HEK293T (cell line): Measurements from ENCODE around the gene PHACTR3.

ENCODE experiments used
- ELF4 ChIP-seq: fragments of 450-650 bp; IDR thresholded peaks from 2 replicates; pipeline ENCODE4 v1.6.1; 2017; ENCODE audit warnings: antibody characterized with exemption
- SP1 ChIP-seq: fragments of 450-650 bp; IDR thresholded peaks from 2 replicates; pipeline ENCODE4 v1.6.1; 2017

DNA sequence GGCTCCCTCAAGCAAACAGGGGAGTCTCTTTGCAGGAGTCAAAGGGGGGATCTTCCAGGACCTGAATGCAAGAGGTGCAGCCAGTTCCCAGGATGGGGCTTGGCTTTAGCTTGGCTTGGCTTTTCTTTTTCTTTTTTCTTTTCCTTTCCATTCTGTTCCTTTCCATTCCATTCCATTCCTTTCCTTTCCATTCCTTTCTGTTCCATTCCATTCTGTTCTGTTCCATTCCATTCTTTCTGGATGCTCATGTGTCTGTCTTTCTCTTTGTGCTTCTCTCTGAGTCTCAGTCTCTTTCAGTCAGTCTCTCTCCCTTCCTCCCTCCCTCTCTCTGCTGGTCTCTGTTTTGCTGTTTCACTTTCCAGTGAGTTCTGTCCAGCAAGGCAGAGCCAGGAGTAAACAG is 163.3 kb downstream of the PHACTR3 start:
- TF ChIP-seq SP1 (no peak), ELF4 (no peak)
